ENCODE measurements around the gene ZNF532.

- TF ChIP-seq CTCF (IDR thresholded peaks at IDR 0.05), result no peak
- no peak for TF ChIP-seq POLR2A (IDR thresholded peaks at IDR 0.05)
Observed at GRCh38 chr18:58952858-58953257, 88.2 kb downstream of the ZNF532 start.
